ENCODE data around the gene PTGIR.
A peak's percentile ranks its signal among the peaks of the same experiment; 100 is the strongest.

The PTGIR gene, protein sequence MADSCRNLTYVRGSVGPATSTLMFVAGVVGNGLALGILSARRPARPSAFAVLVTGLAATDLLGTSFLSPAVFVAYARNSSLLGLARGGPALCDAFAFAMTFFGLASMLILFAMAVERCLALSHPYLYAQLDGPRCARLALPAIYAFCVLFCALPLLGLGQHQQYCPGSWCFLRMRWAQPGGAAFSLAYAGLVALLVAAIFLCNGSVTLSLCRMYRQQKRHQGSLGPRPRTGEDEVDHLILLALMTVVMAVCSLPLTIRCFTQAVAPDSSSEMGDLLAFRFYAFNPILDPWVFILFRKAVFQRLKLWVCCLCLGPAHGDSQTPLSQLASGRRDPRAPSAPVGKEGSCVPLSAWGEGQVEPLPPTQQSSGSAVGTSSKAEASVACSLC

DNA sequence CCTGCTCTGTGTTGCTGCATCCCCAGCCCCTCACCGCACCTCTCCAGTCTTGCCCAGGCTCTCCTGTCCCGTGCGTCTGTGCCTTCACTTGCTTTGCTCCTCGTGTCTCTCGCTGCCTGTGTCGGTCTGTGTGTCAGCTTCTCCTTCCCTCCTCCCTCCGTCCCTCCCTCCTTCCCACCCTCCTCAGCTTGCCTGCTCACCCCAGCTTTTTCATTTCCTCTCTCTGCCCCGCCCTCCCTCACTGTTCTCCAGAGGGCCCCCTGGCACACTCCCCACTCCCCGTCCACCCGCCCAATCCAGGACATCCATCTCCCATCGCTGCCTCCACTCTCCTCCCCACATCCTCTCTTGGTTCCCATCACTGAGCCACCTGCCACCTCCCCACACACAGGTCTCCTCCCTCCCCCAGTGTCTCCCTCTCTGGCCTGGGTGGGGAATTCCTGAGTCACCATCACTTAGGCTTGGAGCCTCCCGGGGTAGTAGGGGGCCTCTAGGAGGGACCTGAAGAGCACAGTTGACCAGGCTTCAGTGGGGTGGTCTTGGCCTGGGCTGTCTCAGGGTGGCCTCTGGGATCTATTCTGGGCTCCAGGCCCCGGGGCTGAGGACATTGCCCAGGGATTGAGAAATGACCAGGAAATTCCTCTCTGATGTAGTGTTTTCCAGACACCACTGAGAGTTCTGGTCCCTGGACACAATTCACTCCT lies at the start of gene PTGIR:
Gene PTGIR (minus strand): TSS at position 132 of the 704 bp plus-strand sequence. CDS start 864 bp downstream, outside the sequence.
- peak within 1 kb of the TSS; percentile 88 to 96 (median 90) for H3K27ac Mint-ChIP-seq
- H3K27me3 Mint-ChIP-seq (ENCODE audit: low read depth), result no peaks in the 10 kb centered on the region
- peaks cover 43% of the 10 kb centered on the region for H3K4me1 Mint-ChIP-seq
- H3K36me3 Mint-ChIP-seq (ENCODE audit: low read depth), result no peaks in the 10 kb centered on the region
- peak within 1 kb of the TSS; percentile 57 to 79 (median 75) for H3K4me3 Mint-ChIP-seq
- TF ChIP-seq, protein P1, sequence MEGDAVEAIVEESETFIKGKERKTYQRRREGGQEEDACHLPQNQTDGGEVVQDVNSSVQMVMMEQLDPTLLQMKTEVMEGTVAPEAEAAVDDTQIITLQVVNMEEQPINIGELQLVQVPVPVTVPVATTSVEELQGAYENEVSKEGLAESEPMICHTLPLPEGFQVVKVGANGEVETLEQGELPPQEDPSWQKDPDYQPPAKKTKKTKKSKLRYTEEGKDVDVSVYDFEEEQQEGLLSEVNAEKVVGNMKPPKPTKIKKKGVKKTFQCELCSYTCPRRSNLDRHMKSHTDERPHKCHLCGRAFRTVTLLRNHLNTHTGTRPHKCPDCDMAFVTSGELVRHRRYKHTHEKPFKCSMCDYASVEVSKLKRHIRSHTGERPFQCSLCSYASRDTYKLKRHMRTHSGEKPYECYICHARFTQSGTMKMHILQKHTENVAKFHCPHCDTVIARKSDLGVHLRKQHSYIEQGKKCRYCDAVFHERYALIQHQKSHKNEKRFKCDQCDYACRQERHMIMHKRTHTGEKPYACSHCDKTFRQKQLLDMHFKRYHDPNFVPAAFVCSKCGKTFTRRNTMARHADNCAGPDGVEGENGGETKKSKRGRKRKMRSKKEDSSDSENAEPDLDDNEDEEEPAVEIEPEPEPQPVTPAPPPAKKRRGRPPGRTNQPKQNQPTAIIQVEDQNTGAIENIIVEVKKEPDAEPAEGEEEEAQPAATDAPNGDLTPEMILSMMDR (IDR thresholded peaks at IDR 0.05; ENCODE audit: unreplicated experiment in 3 of 3), result no peak
- no peaks in the 10 kb centered on the region for H3K9me3 Mint-ChIP-seq

DNA sequence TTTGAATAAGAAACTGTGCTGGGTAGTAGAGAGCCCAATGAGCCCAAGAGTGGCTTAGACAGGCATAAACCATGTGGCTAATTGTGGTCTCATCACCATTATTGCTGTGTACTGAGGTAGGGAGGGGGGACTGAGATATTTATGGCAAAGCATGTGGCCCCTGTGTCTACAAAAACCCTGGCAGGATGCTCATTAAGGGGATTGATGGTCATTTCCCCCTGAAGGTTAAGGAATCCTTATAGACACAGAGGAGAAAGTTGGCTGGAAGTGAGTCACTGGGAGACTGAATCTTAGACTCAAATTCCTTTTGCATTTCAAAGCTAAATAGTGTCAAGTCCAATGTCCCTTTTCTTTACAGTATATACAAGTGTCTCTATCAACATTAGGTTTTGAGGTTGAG lies 45.9 kb upstream of the PTGIR start:
- TF ChIP-seq, protein P1 (IDR thresholded peaks at IDR 0.05; ENCODE audit: unreplicated experiment in 3 of 3), result no peak
- H3K4me3 Mint-ChIP-seq, result no peak overlapping the region
- H3K27ac Mint-ChIP-seq, result no peak overlapping the region
- H3K4me1 Mint-ChIP-seq, result no peaks in the 10 kb centered on the region
- peaks cover 4% of the 10 kb centered on the region for H3K27me3 Mint-ChIP-seq (ENCODE audit: low read depth)
- peaks cover 32% of the 10 kb centered on the region for H3K36me3 Mint-ChIP-seq (ENCODE audit: low read depth)
- H3K9me3 Mint-ChIP-seq, result no peaks in the 10 kb centered on the region

DNA sequence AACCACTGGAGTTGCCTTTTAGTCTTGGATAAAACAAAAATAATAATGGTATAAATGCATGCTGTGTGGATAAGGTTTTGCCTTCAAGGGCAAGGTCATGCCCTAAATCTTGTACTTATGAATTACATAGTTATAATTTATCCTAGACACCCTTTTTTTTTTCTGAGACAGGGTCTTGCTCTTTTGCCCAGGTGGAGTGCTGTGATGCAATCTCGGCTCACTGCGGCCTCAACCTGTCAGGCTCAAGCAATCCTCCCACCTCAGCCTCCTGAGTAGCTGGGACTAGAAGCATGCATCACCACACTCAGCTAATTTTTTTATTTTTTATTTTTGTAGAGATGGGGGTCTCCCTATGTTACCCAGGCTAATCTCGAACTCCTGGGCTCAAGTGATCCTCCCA lies 43.8 kb upstream of the PTGIR start:
- no peak overlapping the region for H3K27ac Mint-ChIP-seq
- no peaks in the 10 kb centered on the region for H3K9me3 Mint-ChIP-seq
- H3K36me3 Mint-ChIP-seq (ENCODE audit: low read depth), result peaks cover 17% of the 10 kb centered on the region
- TF ChIP-seq, protein P1 (IDR thresholded peaks at IDR 0.05; ENCODE audit: unreplicated experiment in 3 of 3), result no peak
- H3K4me3 Mint-ChIP-seq, result no peak overlapping the region
- H3K4me1 Mint-ChIP-seq, result no peaks in the 10 kb centered on the region
- peaks cover 4% of the 10 kb centered on the region for H3K27me3 Mint-ChIP-seq (ENCODE audit: low read depth)

DNA sequence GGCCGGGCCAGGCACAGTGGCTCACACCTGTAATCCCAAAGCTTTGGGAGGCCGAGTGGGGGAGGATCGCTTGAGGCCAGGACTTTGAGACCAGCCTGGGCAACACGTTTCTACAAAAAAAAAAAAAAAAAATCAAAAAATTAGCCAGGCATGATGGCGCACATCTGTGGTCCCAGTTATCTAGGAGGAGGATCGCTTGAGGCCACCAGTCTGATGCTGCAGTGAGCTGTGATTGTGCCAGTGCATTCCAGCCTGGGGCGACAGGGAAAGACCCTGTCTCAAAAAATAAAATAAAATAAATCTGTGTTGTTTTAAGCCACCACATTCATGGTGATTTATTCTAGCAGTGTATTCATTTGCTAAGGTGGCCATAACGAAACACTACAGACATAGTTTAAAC lies 40.2 kb upstream of the PTGIR start:
- no peak overlapping the region for H3K4me3 Mint-ChIP-seq
- TF ChIP-seq, protein P1 (IDR thresholded peaks at IDR 0.05; ENCODE audit: unreplicated experiment in 3 of 3), result no peak
- H3K27me3 Mint-ChIP-seq (ENCODE audit: low read depth), result peaks cover 4% of the 10 kb centered on the region
- H3K9me3 Mint-ChIP-seq, result no peaks in the 10 kb centered on the region
- H3K27ac Mint-ChIP-seq, result no peak overlapping the region
- H3K36me3 Mint-ChIP-seq (ENCODE audit: low read depth), result no peaks in the 10 kb centered on the region
- peaks cover 7% of the 10 kb centered on the region for H3K4me1 Mint-ChIP-seq

DNA sequence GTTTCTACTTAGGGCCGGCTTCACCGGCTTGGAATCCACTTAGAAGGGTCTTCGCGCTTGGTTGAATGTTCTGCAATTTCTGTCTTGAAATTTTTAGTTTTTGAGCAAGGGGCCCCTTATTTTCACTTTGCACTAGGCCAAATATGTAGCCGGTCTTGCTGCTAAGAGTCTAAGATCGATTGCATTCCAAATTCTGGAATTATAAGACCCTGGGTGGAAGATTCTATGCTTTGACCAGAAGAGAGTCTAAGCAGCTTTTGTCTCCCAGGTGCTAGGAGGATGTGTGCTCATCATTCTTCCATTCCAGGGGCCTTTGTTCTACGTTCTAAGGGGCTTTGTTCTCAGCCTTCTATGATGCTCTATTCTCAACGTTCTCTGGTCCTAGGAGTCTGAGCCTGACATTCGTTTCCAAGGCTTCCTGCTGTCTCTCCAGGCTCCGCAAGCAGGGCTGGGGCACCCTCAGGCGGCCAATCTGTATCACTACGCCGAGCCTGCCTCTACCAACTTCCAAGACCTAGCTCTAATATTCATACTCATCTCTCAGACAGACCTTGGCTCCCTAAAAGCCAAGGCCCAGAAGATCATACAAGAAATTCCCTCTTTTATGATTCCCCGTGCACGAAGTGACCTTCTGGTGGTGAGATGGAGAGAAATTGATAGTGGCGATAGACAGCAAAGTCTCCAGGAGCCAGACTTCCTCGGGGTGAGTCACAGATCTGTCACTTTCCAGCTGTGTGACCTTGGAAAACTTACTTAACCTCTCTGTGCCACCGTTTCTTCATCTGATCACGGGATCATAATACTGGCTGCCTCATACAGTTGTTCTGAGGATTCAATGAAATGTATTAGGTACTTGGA lies 37.1 kb upstream of the PTGIR start:
- H3K27ac Mint-ChIP-seq, result peak overlapping the region; percentile 65 to 98 (median 70)
- peak overlapping the region; percentile 87 to 99 (median 93) for H3K4me3 Mint-ChIP-seq

More for the DNA sequence above, 37.1 kb upstream of the PTGIR start:
- Mint-ChIP-seq H3K36me3 (ENCODE audit: low read depth) (peaks cover 8% of the 10 kb centered on the region), H3K9me3 (no peaks in the 10 kb centered on the region), H3K27me3 (ENCODE audit: low read depth) (peaks cover 5% of the 10 kb centered on the region), H3K4me1 (peaks cover 20% of the 10 kb centered on the region)
- TF ChIP-seq, protein P1 (IDR thresholded peaks at IDR 0.05; ENCODE audit: unreplicated experiment in 3 of 3), result peak; percentile 94 to 98 (median 97)
